Central memory CD4-positive, alpha-beta T cell (primary cell): ENCODE data around the gene SMYD3.

Experiments used
- DNase-seq: peaks from one replicate; pipeline ENCODE4 v3.0.0; 2022

SMYD3 gene

DNA sequence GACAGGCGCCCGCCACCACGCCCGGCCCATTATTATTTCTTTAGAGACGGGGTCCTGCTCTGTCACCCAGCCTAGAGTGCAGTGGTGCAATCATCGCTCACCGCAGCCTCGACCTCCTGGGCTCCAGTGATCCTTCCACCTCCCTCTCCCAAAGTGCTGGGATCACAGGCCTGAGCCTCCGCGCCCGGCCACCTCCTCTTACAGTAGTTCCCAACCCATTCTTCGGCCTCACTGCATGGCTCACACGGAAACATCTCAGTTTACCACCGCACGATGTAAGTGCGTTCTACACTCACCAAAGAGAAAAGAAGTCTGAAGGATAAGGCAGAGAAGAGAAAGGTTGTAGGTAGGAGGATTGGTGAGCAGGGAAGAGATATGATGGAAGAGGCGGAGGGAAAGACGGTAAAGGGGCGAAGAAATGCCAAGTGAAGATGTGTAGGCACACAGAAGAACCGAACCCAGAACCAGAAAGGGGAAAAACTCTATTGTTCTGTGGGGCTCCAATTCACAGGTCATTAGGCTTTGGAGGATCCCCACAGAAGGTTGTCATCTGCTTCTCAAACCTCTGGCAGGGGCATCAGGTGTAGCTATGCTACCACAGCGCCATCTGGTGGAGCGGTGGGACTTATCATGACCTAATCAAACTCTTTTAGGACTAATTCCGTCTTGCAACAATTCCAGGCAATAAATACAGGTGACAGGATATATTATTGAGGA lies 504.2 kb downstream of the SMYD3 start:
- DNase-seq, result peak; percentile 62

DNA sequence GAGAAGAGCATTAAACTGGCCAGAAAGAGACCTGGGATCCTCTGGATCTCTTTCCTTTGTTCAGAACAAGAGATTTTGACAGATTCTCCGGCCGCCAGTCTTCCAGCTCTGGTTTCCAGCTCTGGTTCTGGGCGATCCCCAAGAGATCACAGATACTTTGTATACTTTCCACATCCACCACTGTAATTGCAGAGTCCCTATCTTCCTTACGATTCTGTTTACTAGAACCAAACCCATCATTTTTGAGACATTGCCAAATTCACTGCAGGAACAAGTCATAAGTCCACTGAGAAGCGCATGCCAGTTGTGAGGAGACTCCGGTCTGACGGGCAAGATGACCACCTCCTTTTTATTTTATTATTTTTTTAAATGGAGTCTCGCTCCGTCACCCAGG lies 505.2 kb downstream of the SMYD3 start:
- no peak for DNase-seq

- DNase-seq, result no peak
These were observed 505.8 kb downstream of the SMYD3 start for GRCh38 chr1:246001142-246001836.

GRCh38 chr1:246000638-246001015 lies 506.5 kb downstream of the SMYD3 start:
- no peak for DNase-seq

- no peak for DNase-seq
These were observed 507.1 kb downstream of the SMYD3 start for GRCh38 chr1:245999697-246000637.

GRCh38 chr1:245997471-245998258 lies 509.4 kb downstream of the SMYD3 start:
- no peak for DNase-seq

GRCh38 chr1:245996811-245997210 lies 510.3 kb downstream of the SMYD3 start:
- DNase-seq, result no peak

GRCh38 chr1:245995474-245995873 lies 511.6 kb downstream of the SMYD3 start:
- no peak for DNase-seq

DNA sequence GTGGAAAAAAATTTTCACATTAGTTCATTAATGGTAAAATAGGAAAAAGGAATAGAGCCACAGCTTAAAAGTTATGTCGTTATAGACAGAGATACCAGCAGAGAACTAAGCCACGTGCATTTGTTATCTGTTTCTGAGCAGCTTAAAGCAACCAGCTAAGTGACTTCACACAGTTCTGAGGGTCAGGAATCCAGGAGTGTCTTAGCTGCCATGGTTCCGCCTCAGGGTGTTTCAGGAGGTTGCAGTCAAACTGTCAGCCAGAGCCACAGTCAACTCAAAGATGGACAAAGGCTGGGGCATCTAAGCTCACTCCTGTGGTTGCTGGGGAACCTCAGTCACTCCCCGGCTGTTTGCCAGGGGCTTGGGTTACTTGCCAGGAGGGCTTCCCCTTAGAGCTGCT lies 515.8 kb downstream of the SMYD3 start:
- no peak for DNase-seq

DNA sequence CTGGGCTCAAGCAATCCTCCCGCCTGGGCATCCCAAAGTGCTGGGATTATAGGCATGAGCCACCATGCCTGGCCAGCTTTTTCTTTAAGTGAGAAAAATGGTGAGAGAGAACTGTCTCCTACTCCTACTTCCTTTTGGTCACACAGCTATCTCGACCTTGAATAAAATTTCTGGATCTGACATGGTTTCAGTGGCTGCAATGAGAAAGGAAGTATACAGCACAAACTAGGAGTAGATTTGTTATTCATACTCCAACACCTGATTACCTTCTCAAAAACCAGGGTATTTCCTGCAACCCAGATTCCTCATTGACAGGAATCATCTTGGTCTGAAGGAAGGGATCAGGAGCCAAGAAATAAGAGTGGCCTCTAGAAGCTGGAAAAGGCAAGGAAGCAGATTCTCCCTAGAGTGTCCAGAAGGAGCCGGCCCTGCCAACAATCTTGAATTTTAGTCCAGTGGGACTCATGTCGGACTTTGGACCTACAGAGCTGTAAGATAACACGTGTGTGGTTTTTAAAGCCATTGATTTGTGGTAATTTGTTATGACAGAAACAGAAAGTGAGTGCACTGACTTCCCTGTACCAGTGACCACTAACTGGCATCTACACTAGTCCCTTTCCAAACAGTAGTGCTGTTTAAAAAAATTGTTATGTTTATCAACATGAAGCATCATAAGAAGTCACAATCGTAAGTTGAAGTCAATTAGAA lies 516.6 kb downstream of the SMYD3 start:
- no peak for DNase-seq

GRCh38 chr1:245988393-245989078 lies 518.5 kb downstream of the SMYD3 start:
- no peak for DNase-seq

DNA sequence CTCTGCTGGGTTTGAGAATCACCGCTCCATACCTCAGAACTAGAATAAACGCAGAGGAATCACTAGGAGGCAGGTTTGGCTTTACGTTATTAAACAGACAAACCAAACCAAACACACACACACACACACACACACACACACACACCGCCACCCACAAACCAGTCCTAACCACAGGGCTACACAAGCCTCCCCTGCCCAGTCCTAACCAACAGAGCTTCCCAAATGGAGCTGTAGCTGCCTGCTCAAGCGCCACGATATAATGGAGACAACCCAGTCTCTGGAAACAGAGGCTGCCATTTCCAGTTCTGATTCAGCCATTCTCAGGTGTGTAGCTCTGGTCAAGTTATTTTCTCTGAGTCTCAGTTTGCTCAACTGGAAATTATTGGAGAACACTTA lies 519.1 kb downstream of the SMYD3 start:
- no peak for DNase-seq

- DNase-seq, result no peak
These were observed 519.5 kb downstream of the SMYD3 start for GRCh38 chr1:245987577-245987976.

- no peak for DNase-seq
These were observed 519.9 kb downstream of the SMYD3 start for GRCh38 chr1:245987219-245987545.

DNA sequence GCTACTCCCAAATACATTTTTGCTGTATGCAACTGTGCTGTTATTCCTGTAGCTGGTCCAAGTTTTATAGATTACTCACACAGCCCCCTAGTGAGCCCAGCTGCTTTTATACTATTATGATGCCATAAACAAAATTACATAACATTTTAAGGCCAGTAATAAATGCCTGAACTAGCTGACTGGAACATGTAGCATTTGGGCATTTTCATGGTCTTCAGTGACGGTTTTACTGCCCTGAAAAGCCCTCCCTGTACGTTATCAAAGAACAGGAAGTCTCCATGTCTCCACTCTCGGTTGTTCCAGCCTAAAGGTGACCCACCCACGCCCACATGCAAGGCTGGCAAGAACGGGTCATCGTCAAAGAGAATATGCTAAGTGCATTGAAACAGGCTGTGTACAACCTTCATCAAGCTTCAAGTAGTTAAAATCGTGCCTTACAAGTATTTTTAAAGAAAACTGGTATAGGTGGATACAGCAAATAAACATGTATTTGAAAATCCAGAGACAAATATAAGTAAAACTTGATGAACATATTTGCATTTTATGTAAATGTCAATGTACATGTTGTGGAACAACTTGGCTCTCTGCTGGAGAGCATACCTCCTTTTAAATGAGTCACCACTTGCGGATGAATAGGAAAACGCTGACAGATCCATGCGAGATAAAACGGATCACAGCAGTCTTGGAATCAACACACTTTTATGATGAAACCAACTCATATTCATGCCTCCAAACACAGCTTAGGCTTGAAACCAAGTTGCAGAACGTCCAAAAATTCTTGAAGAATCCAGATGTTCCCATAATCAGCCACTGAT lies 520.5 kb downstream of the SMYD3 start:
- no peak for DNase-seq

GRCh38 chr1:245984390-245985155 lies 522.5 kb downstream of the SMYD3 start:
- no peak for DNase-seq

DNA sequence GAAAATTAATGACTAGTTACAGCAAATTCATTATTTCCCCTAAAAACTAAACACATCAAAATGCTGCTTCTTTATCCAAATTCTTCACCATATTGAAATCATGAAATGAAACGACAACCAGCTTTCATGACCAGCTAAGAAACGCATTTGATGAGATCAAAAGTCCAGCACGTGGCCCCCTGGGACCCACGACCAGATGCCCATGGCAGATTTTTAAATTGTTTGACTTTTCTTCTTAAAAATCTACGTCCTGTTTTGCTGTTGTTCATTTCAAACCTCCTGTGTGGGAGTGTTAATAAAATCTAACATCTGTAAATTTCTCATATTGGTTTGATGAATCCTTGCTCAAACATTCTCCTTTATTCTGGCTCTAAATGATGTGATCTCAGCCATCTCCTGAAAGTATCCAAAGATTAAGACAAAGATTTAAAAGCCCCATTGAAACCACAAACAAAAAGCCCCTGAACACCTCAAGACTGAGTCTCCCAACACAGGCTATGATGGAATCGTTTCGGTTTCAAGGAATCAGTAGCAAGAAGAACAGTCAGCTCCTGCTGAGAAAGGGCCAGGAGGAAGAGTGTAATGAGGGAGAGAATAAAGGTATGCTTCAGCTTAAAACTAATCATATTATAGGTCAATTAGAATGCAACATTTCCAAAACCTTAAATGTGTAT lies 523.6 kb downstream of the SMYD3 start:
- no peak for DNase-seq

- DNase-seq, result no peak
These were observed 527.5 kb downstream of the SMYD3 start for GRCh38 chr1:245979589-245979988.

DNA sequence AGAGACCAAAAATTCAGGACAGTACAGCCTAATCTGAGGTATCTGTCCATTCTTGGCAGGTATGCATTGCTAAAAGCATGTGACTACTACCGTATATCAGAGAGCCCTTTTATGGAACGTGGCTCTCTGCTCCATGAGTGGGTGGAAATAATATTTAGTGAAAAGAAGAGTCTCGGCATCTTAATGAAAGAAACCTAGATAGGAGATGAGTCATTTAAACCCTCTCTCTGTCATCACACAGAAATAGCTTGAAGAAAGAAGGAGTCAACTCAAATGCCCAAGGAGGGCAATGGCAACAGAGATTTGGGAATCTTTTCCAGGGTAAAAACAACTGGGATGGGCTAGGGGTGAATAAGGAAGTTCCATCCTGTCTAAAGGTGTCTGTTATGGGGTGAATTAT lies 528.2 kb downstream of the SMYD3 start:
- DNase-seq, result no peak
